Coronary artery (tissue), 2 donors: ENCODE data around the gene OPCML.

Source experiments
- DNase-seq: peaks from one replicate; pipeline ENCODE4 v3.0.0-alpha.2; 2017; ENCODE audit warnings: low spot score
- H3K27ac ChIP-seq, 2 donors: fragments of 200-600 bp; sonication (generic); one replicate each; pipeline ENCODE4 v1.5.1; 2016 to 2019
- H3K4me3 ChIP-seq: fragments of 200-600 bp; sonication (generic); 2 replicates; pipeline ENCODE4 v1.5.1; 2016; ENCODE audit warnings: mild to moderate bottlenecking, moderate library complexity
- TF ChIP-seq, protein P1 (sequence below): fragments of 200-600 bp; sonication (generic); IDR thresholded peaks from one replicate; pipeline ENCODE4 v1.5.1; 2019; ENCODE audit warnings: antibody characterized with exemption

OPCML gene

DNA sequence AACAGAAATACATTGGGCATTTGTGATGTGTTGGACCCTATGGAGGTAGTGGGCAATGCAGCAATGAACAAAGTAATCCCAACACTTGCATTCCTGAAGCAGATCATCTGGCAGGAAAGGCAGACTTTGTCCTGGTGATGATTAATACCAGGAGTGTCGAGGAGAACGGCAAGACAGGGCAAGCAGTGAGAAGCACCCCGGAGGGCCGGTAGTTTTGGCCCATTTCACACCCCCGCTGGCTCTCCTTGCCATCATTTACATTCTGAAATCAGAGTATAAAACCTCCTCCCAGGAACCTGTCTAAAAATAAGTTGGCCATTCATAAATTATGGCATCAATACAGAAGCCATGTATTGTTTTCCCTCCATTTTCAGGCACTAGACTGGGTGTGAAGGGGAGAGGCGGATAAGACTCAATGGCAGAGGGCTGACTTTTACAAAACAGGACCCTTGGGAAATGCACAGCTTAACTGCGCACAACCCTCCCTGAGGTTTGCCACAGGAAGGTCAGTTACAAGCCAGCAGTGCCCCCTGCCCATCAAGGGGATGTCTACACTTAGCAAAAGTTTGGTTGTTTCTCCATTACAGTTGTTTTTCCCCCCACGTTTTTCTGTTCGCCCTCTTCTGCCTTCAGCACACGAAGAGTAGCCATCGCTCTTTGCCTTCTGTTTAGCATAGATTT, 55.6 kb downstream of the OPCML start:
- DNase-seq, result no peak
- Histone ChIP-seq H3K27ac (no peak overlapping the region), H3K4me3 (no peak overlapping the region)
- TF ChIP-seq, protein P1, sequence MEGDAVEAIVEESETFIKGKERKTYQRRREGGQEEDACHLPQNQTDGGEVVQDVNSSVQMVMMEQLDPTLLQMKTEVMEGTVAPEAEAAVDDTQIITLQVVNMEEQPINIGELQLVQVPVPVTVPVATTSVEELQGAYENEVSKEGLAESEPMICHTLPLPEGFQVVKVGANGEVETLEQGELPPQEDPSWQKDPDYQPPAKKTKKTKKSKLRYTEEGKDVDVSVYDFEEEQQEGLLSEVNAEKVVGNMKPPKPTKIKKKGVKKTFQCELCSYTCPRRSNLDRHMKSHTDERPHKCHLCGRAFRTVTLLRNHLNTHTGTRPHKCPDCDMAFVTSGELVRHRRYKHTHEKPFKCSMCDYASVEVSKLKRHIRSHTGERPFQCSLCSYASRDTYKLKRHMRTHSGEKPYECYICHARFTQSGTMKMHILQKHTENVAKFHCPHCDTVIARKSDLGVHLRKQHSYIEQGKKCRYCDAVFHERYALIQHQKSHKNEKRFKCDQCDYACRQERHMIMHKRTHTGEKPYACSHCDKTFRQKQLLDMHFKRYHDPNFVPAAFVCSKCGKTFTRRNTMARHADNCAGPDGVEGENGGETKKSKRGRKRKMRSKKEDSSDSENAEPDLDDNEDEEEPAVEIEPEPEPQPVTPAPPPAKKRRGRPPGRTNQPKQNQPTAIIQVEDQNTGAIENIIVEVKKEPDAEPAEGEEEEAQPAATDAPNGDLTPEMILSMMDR, result no peak

DNA sequence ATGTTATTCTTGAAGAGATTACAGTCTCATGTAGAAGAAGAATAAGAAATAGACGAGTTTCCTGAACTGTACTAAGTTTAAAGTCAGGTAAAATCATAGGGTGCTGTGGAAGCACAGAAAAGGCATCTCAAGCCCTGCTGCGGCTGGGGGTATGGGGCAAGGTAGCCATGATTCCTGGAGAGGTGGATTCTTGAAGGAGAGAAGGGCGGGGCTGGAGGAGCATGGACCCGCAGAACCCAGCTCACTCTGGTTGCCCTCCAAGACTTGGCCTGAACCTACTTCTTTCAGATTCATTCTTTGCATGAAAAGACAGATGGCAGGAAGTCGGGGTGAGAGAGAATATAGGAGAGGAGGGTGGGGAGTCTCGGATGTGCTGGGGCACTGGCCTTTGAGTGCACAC, 57.8 kb downstream of the OPCML start:
- TF ChIP-seq, protein P1, result no peak
- H3K27ac ChIP-seq, result no peak overlapping the region
- no peak overlapping the region for H3K4me3 ChIP-seq
- no peak for DNase-seq

DNA sequence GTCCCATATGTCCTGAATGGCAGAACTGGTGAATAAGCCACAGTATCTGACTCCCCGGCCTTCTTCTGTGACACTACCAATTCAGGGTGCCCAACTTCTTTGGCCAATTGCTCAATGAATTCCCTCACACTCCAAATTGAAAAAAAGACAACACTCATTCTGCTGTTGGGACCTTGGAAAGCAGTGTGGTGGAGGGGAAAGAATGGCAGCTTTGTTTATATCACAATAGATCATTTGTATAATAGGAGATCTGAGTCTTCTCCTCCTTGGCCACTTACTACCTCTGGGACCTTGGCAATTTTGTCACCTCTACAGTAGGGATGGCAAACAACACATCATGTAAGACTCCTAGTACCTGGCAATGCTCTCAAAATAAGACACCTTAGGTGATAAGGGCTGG, 64.6 kb downstream of the OPCML start:
- H3K27ac ChIP-seq, result no peak overlapping the region
- no peak overlapping the region for H3K4me3 ChIP-seq
- no peak for DNase-seq
- TF ChIP-seq, protein P1, result no peak

DNA sequence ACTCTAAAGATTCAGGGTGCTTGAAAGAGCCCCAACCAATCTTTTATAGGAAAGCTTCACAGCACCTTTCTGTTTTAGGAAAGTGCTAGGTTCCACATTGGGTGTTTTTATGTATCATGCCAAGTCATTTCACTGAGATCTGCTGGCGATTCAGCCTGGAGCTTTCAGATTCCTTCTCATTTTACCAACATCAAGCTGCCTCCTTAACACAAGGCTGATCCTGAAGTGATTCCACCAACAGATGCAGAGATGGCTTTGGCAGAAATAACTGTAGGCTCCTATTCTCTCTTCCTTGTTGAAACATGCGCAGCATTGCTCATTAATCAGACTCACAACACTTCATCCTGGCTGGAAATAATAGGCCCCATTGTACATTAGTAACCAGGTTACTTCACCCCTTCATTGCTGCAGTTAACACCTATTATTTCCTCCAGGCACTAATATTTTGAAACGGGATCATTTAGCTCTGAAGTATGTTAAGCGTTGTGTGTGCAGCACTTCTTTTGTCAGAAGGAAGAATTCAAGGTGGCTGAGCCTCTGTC, 89.0 kb downstream of the OPCML start:
- TF ChIP-seq, protein P1, result no peak
- no peak for DNase-seq

DNA sequence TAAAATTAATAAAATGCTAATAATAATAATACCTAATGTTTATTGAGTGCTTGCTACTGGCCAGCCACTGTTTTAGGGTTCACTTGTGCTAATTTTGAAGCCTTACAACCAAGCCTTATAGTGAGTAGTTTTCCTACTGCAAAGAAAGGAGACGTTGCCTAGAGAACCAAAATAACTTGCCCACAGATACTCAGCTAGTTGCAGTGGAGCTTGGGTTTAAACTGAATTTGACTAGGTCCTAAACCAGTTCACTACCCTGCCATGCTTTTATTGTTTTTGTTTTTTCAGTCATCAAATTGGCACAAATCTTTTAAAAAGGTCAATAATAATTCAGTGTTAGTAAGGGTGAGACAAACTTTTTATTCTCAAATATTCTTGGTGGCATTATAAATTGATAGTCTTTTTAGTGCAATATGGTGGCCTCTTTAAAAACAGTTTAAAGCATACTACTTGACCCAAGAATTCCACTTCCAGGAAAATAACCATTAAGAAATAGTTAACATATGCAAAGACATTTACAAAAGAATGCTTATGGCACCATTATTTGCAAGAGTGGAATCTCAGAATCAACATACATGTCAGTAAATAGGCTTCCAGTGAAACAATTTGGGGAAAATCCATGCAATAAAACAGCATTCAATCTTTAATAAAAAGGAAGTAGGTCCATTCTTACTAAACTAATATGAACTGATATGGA, 90.2 kb downstream of the OPCML start:
- TF ChIP-seq, protein P1, result no peak
- DNase-seq, result no peak
- Histone ChIP-seq H3K27ac (no peak overlapping the region), H3K4me3 (no peak overlapping the region)

More for the DNA sequence above, 89.0 kb downstream of the OPCML start:
- H3K4me3 ChIP-seq, result no peak overlapping the region
- no peak overlapping the region for H3K27ac ChIP-seq

DNA sequence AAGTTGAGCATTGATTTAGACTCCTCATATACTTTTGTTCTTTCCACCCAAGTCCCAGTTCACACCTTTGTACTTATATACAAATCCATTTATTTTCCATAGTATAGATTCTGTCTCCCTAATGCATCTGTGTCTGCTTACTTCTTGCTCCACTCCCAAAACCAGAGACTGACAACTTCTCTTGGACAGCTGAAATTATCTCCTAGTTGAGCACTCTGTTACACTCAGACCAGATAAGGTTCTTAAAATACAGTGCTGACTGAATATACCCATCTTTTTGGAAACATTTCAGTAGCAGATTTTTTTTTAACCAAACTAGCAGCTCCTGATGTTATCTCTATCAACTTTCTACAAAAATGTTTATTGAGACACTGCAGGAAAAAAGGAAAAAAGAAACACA, 106.3 kb downstream of the OPCML start:
- no peak overlapping the region for H3K27ac ChIP-seq
- TF ChIP-seq, protein P1, result no peak

DNA sequence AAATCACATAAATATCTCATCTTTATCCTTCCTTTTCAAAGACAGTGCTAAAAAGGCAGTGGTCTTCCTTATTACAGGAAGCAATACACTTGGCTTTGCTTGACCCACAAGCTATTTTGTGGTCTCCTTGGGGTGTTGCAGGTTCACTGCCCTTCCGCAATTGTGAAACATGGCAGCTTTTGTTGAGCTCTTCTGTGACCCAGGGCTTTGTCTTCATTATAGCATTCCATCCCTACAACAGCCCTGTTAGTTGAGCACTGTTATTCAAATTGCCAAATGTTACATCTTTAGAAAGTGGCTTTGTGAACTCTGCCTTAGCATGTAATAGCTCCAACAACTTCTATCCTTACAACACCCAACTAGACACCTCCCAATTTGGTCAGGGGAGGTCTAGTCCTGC, 107.1 kb downstream of the OPCML start:
- Histone ChIP-seq H3K27ac (no peak overlapping the region), H3K4me3 (no peak overlapping the region)
- TF ChIP-seq, protein P1, result no peak
- no peak for DNase-seq

More for the DNA sequence above, 106.3 kb downstream of the OPCML start:
- H3K4me3 ChIP-seq, result no peak overlapping the region
- DNase-seq, result no peak
